Left ventricle myocardium inferior (tissue), 1 donor: ENCODE measurements around the gene CC2D1B. TPM values are rescaled to one million over a fixed set of nuclear protein-coding genes. Genes with fewer than 3 reads are reported as not detected.
A peak's percentile ranks its signal among the peaks of the same experiment; 100 is the strongest.

ENCODE experiments used
- DNase-seq: peaks from one replicate; pipeline ENCODE4 v3.0.0-alpha.2; 2020
- H3K27ac ChIP-seq: fragments of 200-600 bp; replicated peaks from 2 replicates; pipeline ENCODE4 v1.8.0; 2021
- H3K27me3 ChIP-seq: fragments of 200-600 bp; 2 replicates; pipeline ENCODE4 v1.8.0; 2021; ENCODE audit warnings: low read depth
- H3K36me3 ChIP-seq: fragments of 200-600 bp; 2 replicates; pipeline ENCODE4 v1.8.0; 2021
- H3K4me1 ChIP-seq: fragments of 200-600 bp; 2 replicates; pipeline ENCODE4 v1.8.0; 2021
- H3K4me3 ChIP-seq: fragments of 200-600 bp; 2 replicates; pipeline ENCODE4 v1.8.0; 2021; ENCODE audit warnings: mild to moderate bottlenecking, moderate library complexity
- H3K9me3 ChIP-seq: fragments of 200-600 bp; replicated peaks from 2 replicates; pipeline ENCODE4 v1.8.0; 2021
- CTCF ChIP-seq: fragments of 200-600 bp; IDR thresholded peaks from 2 replicates; pipeline ENCODE4 v1.8.0; 2021; ENCODE audit warnings: antibody characterized with exemption, mild to moderate bottlenecking, borderline replicate concordance
- intact Hi-C: fragments of 100-400 bp; cut with micrococcal nuclease; formaldehyde crosslinking; loops from one replicate; pipeline ENCODE4 v1.11.0; 2022
- long read RNA-seq: library from polyadenylated mRNA; unstranded; transcript quantifications from one replicate; pipeline ENCODE4 v2.0.0, GENCODE V29; 2021
- total RNA-seq: library from RNA; stranded (reverse); fragmentation: NEBNext Ultra II Directional; extraction: Animal tissue kit (Norgen Biotek cat#: 25700); gene quantifications from one replicate; pipeline ENCODE4 v1.2.1, GENCODE V29; 2021
- donor health status: DM: no; HTN: yes; CAD: no; lungs with severe emphysema.

Gene CC2D1B
- total RNA-seq: 15.3 TPM
- long read RNA-seq, transcript CC2D1B-201 (25 exons, 3,377 nt): major isoform, 17 of 45 reads
- long read RNA-seq, partial matches to known transcripts: 16 of 45 reads
- long read RNA-seq, other reads (novel, unspliced or antisense): 12 of 45 reads

GRCh38 chr1:52365746-52366516 is at the start of gene CC2D1B:
Gene CC2D1B, minus strand, starts transcription at chr1:52366205. Its CDS starts 1,585 bp downstream, at chr1:52364620.
- H3K36me3 ChIP-seq: peaks cover 21% of the 10 kb centered on the region
- H3K27me3 ChIP-seq: no peaks in the 10 kb centered on the region
- H3K4me1 ChIP-seq: peaks cover 26% of the 10 kb centered on the region
- peak; percentile 47 for TF ChIP-seq CTCF
- no peaks in the 10 kb centered on the region for H3K9me3 ChIP-seq
- peak within 1 kb of the TSS; percentile 94 for H3K27ac ChIP-seq
- H3K4me3 ChIP-seq: peak within 1 kb of the TSS; percentile 99
- intact Hi-C loops: no loop called here
- DNase-seq: peak; percentile 98

GRCh38 chr1:52414942-52415341 is 48.9 kb upstream of the CC2D1B start:
- TF ChIP-seq CTCF: no peak
- intact Hi-C loops: no loop called here
- H3K27me3 ChIP-seq: no peaks in the 10 kb centered on the region
- no peak for DNase-seq
- H3K9me3 ChIP-seq: no peaks in the 10 kb centered on the region
- no peak overlapping the region for H3K4me3 ChIP-seq
- H3K27ac ChIP-seq: no peak overlapping the region
- peaks cover 99% of the 10 kb centered on the region for H3K36me3 ChIP-seq
- H3K4me1 ChIP-seq: no peaks in the 10 kb centered on the region

- no peak for TF ChIP-seq CTCF
- Histone ChIP-seq H3K36me3 (peaks cover 100% of the 10 kb centered on the region), H3K9me3 (no peaks in the 10 kb centered on the region), H3K4me3 (no peak overlapping the region), H3K27me3 (no peaks in the 10 kb centered on the region), H3K4me1 (no peaks in the 10 kb centered on the region), H3K27ac (no peak overlapping the region)
- intact Hi-C loops: no loop called here
- DNase-seq: no peak
Measured at GRCh38 chr1:52413410-52413989, 47.5 kb upstream of the CC2D1B start.

- peaks cover 34% of the 10 kb centered on the region for H3K4me1 ChIP-seq
- TF ChIP-seq CTCF: no peak
- no peak for DNase-seq
- intact Hi-C loops: no loop called here
- peak overlapping the region; percentile 91 for H3K27ac ChIP-seq
- no peaks in the 10 kb centered on the region for H3K9me3 ChIP-seq
- peak overlapping the region; percentile 92 for H3K4me3 ChIP-seq
- H3K27me3 ChIP-seq: no peaks in the 10 kb centered on the region
- peaks cover 35% of the 10 kb centered on the region for H3K36me3 ChIP-seq
Measured at GRCh38 chr1:52404975-52405338, 39.0 kb upstream of the CC2D1B start.

GRCh38 chr1:52404116-52404974 is 38.3 kb upstream of the CC2D1B start, which contains the start of the genes ORC1 and PRPF38A:
Gene ORC1, minus strand, starts transcription at chr1:52404423. Its CDS starts 2,200 bp downstream, at chr1:52402223.
Gene PRPF38A, plus strand, starts transcription at chr1:52404602. Its CDS starts 148 bp downstream, at chr1:52404750.
- Histone ChIP-seq H3K27ac (peak within 1 kb of the TSS; percentile 91), H3K27me3 (no peaks in the 10 kb centered on the region), H3K4me3 (peak within 1 kb of the TSS; percentile 92), H3K4me1 (peaks cover 34% of the 10 kb centered on the region), H3K36me3 (peaks cover 29% of the 10 kb centered on the region), H3K9me3 (no peaks in the 10 kb centered on the region)
- peak; percentile 55 for TF ChIP-seq CTCF
- peak; percentile 96 for DNase-seq
- intact Hi-C loops: no loop called here
